Activated T-helper 1 cell treated with anti-CD3 and anti-CD28 coated beads, Interleukin-12 subunit alpha, Interleukin-12 subunit beta, Interleukin-2, Interleukin-4 antibody, amounts not matched to agents 30 ng/mL and 10 ng/mL and 1 ng/mL, durations not matched to agents 14 hours and 24 hours and 36 hours (primary cell): Measurements from ENCODE around the gene BRINP1. TPM values are rescaled to one million over a fixed set of nuclear protein-coding genes. Genes with fewer than 3 reads are reported as not detected.

ENCODE experiments used
- DNase-seq: peaks from one replicate; pipeline ENCODE4 v3.0.0; 2021; ENCODE audit warnings: low spot score
- H3K27ac Mint-ChIP-seq: one replicate; pipeline ENCODE4 v1.8.0; 2021; ENCODE audit warnings: mild to moderate bottlenecking, mixed read lengths
- H3K27me3 Mint-ChIP-seq: one replicate; pipeline ENCODE4 v1.8.0; 2022; ENCODE audit warnings: mild to moderate bottlenecking, moderate library complexity, mixed read lengths; ENCODE audit not compliant: insufficient read depth
- H3K36me3 Mint-ChIP-seq: one replicate; pipeline ENCODE4 v1.8.0; 2021; ENCODE audit warnings: low read depth, mixed read lengths
- H3K4me1 Mint-ChIP-seq: one replicate; pipeline ENCODE4 v1.8.0; 2021; ENCODE audit warnings: low read depth, mixed read lengths
- H3K4me3 Mint-ChIP-seq: one replicate; pipeline ENCODE4 v1.8.0; 2021; ENCODE audit warnings: mild to moderate bottlenecking, moderate library complexity, mixed read lengths
- H3K9me3 Mint-ChIP-seq: one replicate; pipeline ENCODE4 v1.8.0; 2021; ENCODE audit warnings: mixed read lengths
- intact Hi-C: fragments of 100-400 bp; cut with micrococcal nuclease; formaldehyde crosslinking; loops from one replicate; pipeline ENCODE4 v1.15.1; 2024
- total RNA-seq: library from RNA; stranded (reverse); gene quantifications from 2 replicates; pipeline ENCODE4 v1.2.3, GENCODE V29; 2022

BRINP1 gene
- total RNA-seq, 1 donor from 2014 or later: not detected

GRCh38 chr9:119283078-119283794 lies 86.0 kb downstream of the BRINP1 start:
- intact Hi-C loops: no loop called here
- no peaks in the 10 kb centered on the region for H3K9me3 Mint-ChIP-seq
- no peaks in the 10 kb centered on the region for H3K36me3 Mint-ChIP-seq
- H3K27me3 Mint-ChIP-seq: no peaks in the 10 kb centered on the region
- H3K4me1 Mint-ChIP-seq: no peaks in the 10 kb centered on the region
- DNase-seq: no peak
- H3K4me3 Mint-ChIP-seq: no peak overlapping the region
- H3K27ac Mint-ChIP-seq: no peak overlapping the region

- Mint-ChIP-seq H3K4me3 (no peak overlapping the region), H3K9me3 (no peaks in the 10 kb centered on the region), H3K36me3 (no peaks in the 10 kb centered on the region), H3K27ac (no peak overlapping the region), H3K4me1 (no peaks in the 10 kb centered on the region), H3K27me3 (no peaks in the 10 kb centered on the region)
- intact Hi-C loops: no loop called here
- DNase-seq: no peak
These were observed 86.7 kb downstream of the BRINP1 start for GRCh38 chr9:119282476-119283077.

GRCh38 chr9:119280740-119281485 lies 88.3 kb downstream of the BRINP1 start:
- Mint-ChIP-seq H3K27ac (no peak overlapping the region), H3K4me3 (no peak overlapping the region), H3K36me3 (no peaks in the 10 kb centered on the region), H3K9me3 (no peaks in the 10 kb centered on the region), H3K27me3 (no peaks in the 10 kb centered on the region), H3K4me1 (no peaks in the 10 kb centered on the region)
- intact Hi-C loops: no loop called here
- no peak for DNase-seq

- no peaks in the 10 kb centered on the region for H3K36me3 Mint-ChIP-seq
- intact Hi-C loops: no loop called here
- no peak for DNase-seq
- no peaks in the 10 kb centered on the region for H3K4me1 Mint-ChIP-seq
- no peaks in the 10 kb centered on the region for H3K27me3 Mint-ChIP-seq
- no peak overlapping the region for H3K4me3 Mint-ChIP-seq
- H3K27ac Mint-ChIP-seq: no peak overlapping the region
- H3K9me3 Mint-ChIP-seq: no peaks in the 10 kb centered on the region
These were observed 91.1 kb downstream of the BRINP1 start for GRCh38 chr9:119278171-119278570.

- DNase-seq: no peak
- no peak overlapping the region for H3K4me3 Mint-ChIP-seq
- intact Hi-C loops: no loop called here
- no peak overlapping the region for H3K27ac Mint-ChIP-seq
- H3K36me3 Mint-ChIP-seq: no peaks in the 10 kb centered on the region
- no peaks in the 10 kb centered on the region for H3K9me3 Mint-ChIP-seq
- H3K4me1 Mint-ChIP-seq: no peaks in the 10 kb centered on the region
- H3K27me3 Mint-ChIP-seq: no peaks in the 10 kb centered on the region
These were observed 95.1 kb downstream of the BRINP1 start for GRCh38 chr9:119273984-119274665.

GRCh38 chr9:119273325-119273904 lies 95.8 kb downstream of the BRINP1 start:
- H3K4me3 Mint-ChIP-seq: no peak overlapping the region
- intact Hi-C loops: no loop called here
- no peaks in the 10 kb centered on the region for H3K9me3 Mint-ChIP-seq

GRCh38 chr9:119272500-119273211 lies 96.6 kb downstream of the BRINP1 start:
- no peaks in the 10 kb centered on the region for H3K36me3 Mint-ChIP-seq
- DNase-seq: no peak
- intact Hi-C loops: no loop called here
- no peaks in the 10 kb centered on the region for H3K4me1 Mint-ChIP-seq
- H3K27ac Mint-ChIP-seq: no peak overlapping the region
- no peaks in the 10 kb centered on the region for H3K27me3 Mint-ChIP-seq
- no peaks in the 10 kb centered on the region for H3K9me3 Mint-ChIP-seq
- H3K4me3 Mint-ChIP-seq: no peak overlapping the region

More at GRCh38 chr9:119273325-119273904, 95.8 kb downstream of the BRINP1 start:
- no peak overlapping the region for H3K27ac Mint-ChIP-seq
- no peaks in the 10 kb centered on the region for H3K27me3 Mint-ChIP-seq
- H3K4me1 Mint-ChIP-seq: no peaks in the 10 kb centered on the region
- DNase-seq: no peak
- H3K36me3 Mint-ChIP-seq: no peaks in the 10 kb centered on the region

GRCh38 chr9:119268985-119269384 lies 100.2 kb downstream of the BRINP1 start:
- no peaks in the 10 kb centered on the region for H3K36me3 Mint-ChIP-seq
- H3K27ac Mint-ChIP-seq: no peak overlapping the region
- no peaks in the 10 kb centered on the region for H3K27me3 Mint-ChIP-seq
- H3K4me3 Mint-ChIP-seq: no peak overlapping the region
- intact Hi-C loops: no loop called here
- no peaks in the 10 kb centered on the region for H3K4me1 Mint-ChIP-seq
- H3K9me3 Mint-ChIP-seq: no peaks in the 10 kb centered on the region
- no peak for DNase-seq

GRCh38 chr9:119264165-119264564 lies 105.1 kb downstream of the BRINP1 start:
- no peak for DNase-seq
- H3K27ac Mint-ChIP-seq: no peak overlapping the region
- no peaks in the 10 kb centered on the region for H3K9me3 Mint-ChIP-seq
- H3K4me1 Mint-ChIP-seq: no peaks in the 10 kb centered on the region
- H3K4me3 Mint-ChIP-seq: no peak overlapping the region
- H3K36me3 Mint-ChIP-seq: no peaks in the 10 kb centered on the region
- intact Hi-C loops: no loop called here
- no peaks in the 10 kb centered on the region for H3K27me3 Mint-ChIP-seq

GRCh38 chr9:119257592-119257991 lies 111.6 kb downstream of the BRINP1 start:
- intact Hi-C loops: no loop called here
- DNase-seq: no peak
- Mint-ChIP-seq H3K4me1 (no peaks in the 10 kb centered on the region), H3K4me3 (no peak overlapping the region), H3K27ac (no peak overlapping the region), H3K27me3 (no peaks in the 10 kb centered on the region), H3K9me3 (no peaks in the 10 kb centered on the region), H3K36me3 (no peaks in the 10 kb centered on the region)

GRCh38 chr9:119255116-119255515 lies 114.1 kb downstream of the BRINP1 start:
- DNase-seq: no peak
- Mint-ChIP-seq H3K9me3 (peaks cover 5% of the 10 kb centered on the region), H3K4me3 (no peak overlapping the region), H3K27ac (no peak overlapping the region), H3K27me3 (peaks cover 2% of the 10 kb centered on the region), H3K4me1 (no peaks in the 10 kb centered on the region), H3K36me3 (no peaks in the 10 kb centered on the region)
- intact Hi-C loops: no loop called here

GRCh38 chr9:119252671-119253299 lies 116.5 kb downstream of the BRINP1 start:
- H3K27me3 Mint-ChIP-seq: peaks cover 2% of the 10 kb centered on the region
- no peaks in the 10 kb centered on the region for H3K36me3 Mint-ChIP-seq
- no peak overlapping the region for H3K4me3 Mint-ChIP-seq
- H3K4me1 Mint-ChIP-seq: no peaks in the 10 kb centered on the region
- intact Hi-C loops: no loop called here
- DNase-seq: no peak
- peaks cover 5% of the 10 kb centered on the region for H3K9me3 Mint-ChIP-seq
- H3K27ac Mint-ChIP-seq: no peak overlapping the region
